ENCODE data around the gene ZNF438.
"Not testable (repeated sequence)": the region's sequence is repeated elsewhere in the genome, so short reads cannot be mapped to it uniquely, and the experiment has no call there.

The ZNF438 gene

DNA sequence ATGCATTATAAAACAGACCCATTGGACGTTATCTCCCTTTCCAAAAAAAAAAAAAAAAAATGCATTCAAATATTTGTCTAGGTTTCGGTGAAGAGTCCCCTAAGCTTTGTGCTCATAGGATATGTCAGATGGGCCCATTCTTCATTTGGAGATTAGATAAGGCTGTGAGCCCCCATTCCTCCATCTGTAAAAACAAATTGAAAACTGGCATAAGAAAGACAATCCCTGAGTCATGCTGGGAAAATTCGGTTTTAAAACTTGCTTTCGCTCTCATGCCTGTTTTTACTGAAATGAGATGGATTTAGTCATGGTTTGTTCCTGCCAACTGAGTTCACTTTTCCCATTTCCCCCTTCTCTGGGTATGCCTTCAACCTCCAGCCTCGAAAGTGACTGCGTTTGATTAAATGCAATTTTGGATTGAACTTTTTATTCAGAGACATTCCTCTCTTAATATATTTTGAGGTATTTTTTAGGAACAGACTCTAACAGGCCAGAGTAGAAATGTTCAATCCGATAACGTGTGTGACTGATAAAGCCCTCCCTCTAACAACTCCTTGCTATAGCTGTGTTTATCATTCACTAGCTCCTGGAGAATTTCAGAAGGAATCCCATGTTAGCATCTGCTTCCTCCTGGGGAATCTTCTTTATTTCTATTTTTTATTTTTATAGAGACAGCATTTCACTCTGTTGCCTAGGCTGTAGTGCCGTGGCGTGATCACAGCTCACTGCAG lies 211.2 kb downstream of the ZNF438 start:
- no peak for DNase-seq

DNA sequence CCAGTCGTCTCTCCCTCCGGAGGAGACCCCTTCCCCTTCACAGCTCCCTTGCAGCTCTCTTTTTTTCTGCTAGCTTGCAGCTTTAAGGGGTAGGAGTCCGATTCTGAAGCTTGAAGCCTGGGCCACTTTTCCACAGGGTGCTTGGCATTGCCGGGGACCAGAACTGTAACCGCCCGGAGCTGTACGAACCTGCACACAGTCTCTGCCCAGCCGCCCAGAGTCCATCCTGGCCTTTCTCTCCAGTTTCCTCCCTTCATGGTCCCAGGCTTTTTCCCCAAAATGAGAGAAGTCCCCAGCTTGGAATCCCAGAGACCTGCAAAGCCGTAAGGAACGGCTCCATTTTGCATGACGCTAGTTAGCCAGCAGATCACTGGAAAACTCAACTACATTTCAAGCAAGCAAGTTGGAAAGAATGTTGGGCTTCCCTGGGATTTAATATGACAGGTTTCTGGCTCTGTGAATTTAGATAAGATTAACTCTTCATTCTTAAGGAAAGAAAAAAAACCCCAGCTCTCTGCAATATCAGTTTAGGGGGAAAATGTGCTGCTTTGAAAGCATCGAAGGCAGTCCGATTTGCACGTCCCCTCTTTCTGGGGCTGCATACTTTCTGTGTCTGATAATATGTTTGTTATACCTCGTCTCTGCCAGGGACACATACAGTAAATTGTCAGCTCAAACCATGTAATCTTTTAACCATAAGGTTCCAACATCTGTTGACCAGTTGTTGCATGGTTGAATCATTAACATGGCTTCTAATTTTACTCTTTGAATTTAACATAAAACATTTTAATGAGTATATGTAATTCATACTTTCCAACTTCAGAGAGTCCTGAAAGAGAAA lies 212.1 kb downstream of the ZNF438 start:
- no peak for DNase-seq

DNA sequence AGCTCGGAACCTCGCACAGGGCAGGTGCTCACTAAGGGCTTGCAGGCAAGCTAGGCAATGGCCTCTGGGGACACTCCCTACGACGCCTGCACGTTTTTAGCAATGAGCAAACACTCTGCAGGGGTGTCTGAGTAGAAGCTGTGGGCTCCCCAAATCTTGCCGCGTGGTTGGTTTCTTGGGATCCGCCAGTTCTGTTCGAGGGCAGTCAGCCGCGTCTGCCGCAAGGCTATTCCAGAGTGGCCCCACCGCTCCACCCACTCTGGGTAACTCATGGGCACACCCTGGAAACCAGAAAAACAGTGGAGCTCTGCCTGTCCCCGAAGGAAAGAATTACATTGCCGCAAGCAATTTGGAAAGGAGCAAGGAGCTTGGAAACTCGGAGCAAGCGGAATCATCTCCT lies 212.8 kb downstream of the ZNF438 start:
- DNase-seq, result no peak

DNA sequence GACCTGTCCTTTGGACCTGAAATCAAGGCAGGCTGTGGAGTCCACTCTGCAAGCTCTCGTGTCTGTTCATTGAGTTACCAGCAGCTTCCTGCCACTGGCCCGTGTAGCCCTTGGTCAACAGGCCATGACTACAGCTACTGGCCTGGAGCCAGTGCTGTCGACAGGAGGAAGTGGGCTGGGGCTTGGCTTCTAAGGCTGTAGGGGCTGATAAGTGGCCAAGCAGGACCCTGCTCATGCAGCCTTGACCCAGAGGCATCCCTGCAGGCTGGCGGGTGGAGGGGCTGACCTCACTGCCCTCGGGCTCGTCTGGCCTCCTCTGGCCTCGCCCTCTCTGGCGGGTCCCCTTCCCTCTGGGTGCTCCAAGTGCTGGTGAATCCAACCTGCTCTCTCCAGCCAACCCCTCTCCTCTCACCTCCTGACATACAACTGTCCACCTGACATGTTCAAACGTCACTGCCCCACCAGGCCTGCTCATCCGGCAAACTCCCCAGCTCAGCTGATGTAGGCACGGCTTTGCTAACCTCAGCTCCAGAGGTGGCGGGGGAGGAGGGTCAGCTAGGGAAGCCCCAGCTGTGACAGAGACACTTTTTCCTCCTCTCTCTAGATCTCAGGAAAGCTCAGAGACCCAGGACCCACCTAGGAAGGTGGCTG lies 213.5 kb downstream of the ZNF438 start:
- DNase-seq, result peak in 1 of 2 donors; percentile 23

DNA sequence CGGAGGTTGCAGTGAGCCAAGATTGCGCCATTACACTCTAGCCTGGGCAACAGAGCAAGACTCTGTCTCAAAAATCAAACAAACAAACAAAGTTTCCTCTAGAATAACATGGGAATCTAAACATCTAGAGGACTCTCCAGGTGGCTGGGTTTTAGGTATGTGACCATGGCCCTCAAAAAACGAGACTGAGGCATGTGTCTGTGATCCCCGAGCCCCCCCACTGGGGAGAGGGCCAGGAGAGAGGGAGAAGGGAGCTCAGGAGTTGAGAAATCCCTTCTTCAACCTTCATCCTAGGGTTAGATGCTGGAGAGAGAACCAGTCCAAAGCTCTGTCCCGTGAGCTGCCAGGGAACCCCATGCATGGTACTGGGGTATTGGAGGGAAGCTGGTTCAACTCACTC lies 214.1 kb downstream of the ZNF438 start:
- DNase-seq, result no peak

DNA sequence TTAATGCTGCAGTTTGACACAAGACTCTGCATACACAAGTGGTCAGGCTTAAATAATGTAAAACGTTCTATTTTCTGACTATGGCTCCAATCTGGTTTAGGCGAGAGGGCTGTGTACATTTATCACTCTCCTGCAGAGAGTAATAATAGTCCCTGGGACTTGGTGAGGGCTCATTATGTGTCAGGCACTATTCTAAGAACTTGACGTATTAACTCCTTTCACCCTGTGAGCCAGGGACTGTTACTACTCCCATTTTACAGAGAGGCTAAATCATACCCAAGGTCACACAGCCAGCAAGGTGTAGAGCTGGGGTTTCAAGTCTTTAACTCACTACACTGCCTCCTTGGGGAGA lies 214.9 kb downstream of the ZNF438 start:
- DNase-seq, result no peak

DNA sequence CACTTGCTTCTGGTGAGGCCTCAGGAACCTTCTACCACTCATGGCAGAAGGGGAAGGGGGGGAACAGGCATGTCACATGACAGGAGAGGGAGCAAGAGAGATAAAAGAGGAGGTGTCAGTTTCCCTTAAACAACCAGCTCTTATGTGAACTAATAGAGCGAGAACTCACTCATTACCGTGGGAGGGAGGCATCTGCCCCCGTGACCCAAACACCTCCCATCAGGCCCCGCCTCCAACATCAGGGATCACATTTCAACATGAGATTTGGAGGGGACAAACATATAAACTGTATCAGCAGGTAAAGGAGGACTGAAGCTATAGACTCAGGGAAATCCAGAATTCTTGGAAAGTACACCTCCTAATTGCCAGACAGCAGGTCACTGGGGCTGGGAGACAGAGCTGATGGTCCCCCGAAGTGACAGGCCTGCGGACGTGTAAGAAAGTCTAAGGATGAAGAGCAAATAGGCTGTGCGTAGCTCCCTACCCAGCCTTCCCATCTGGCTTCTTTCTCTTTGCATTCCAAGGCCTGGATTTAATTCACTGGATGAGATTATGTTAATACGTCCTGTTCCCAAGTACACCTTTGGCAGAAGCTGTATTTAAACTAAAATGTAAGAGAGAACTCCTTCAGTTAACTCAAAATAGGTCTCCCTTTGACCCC lies 215.4 kb downstream of the ZNF438 start:
- DNase-seq, result no peak

DNA sequence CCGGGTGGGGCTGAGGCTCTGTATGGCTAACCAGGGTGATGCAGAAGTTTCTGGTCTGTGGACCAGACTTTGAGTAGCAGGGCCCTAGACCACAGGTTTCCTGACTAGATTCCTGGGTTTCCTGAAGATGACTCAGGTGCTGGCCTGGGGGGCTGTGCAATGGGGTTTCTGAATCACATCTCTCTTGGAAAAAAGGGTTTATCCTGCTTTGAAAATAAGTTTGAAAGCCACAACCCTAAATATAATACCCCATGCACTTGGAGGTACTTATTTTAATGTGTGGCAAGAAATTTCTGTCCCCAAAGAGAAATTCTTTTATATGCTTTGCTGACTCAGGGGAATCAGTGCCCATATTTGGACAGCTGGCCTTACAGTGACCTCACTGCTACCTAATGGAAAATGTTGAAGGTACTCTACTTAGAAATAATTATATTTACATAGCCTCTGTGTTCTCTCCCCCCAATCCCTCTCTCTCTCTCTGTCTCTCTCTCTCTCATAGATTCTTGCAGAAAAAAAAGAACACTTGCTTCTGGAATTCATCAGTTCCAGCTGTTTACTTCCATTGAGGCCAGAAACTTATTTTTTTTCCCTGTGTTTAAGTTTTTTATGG lies 217.7 kb downstream of the ZNF438 start:
- DNase-seq, result no peak

DNA sequence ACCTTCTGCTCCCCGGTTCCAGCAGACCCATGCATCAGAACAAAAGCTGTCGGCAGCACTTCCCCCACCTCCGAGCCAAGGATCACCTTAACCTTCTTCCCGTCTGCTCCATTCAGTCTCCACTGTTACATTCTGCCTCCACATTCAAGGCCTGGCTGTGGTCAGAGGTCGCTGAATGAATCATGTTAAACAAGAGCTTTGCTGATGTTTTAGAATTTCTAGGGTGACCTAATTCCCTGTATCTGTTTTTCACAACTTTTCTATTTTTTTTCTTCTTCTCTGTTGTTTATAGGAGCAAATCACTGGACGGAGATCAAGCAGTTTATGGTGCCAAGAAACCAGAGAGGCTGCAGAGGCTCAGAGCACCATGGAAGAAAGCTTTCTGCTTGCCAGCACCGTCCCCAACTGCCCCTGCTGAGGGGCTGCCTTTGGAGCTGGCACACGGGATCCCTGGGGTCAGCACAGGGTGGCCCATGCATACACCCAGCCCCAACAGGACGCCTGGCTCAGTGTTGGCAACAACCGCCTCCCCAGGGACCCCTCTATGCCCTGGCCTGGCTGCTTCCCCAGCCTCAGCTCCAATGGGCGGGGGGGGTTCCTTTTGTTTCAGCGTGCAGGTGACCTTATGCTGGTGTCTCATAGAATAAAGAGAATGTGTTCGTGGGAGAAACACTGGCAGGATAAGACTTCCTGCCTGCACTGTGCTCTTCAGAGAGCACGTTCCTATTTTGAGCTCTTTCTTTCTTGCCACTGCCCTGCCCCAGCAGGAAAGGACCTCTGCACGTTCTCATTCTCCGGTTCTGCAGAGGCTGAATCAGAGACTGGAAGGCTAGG lies 219.4 kb downstream of the ZNF438 start:
- DNase-seq, result no peak

DNA sequence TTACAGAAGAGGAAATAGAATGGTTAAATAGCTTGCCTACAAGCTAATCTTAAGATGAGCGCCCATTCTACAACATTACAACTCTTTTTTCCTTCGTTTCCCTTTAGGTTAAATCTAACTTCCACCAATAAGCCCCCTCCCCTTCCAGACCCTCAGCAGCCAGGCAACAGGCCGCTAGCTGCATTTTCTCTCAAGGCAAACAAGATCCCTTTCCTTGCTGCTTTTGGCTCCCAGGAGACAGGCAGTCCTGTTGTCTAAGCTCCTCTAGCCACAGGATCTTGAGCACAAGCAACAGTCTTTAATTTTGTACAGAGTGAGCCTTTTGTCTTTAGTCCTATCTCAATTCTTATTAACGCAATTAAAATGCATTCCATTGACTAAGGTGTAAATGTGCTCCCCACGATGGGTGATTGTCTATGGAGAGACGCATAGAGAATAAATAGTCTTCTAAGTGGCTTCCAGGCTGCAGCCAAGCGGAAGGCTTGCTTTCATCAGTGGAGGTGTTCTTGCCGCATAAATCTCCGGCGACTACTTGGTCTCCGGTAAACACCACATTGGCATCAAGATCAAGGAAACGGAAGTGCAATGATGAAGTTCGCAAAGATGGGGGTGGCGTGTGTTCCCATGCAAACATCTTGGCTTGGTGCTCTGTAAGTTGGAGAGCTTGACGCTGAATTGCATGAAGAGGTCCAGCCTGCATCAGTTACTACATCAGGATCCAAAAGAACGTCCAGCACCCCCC lies 220.2 kb downstream of the ZNF438 start:
- no peak for DNase-seq

DNA sequence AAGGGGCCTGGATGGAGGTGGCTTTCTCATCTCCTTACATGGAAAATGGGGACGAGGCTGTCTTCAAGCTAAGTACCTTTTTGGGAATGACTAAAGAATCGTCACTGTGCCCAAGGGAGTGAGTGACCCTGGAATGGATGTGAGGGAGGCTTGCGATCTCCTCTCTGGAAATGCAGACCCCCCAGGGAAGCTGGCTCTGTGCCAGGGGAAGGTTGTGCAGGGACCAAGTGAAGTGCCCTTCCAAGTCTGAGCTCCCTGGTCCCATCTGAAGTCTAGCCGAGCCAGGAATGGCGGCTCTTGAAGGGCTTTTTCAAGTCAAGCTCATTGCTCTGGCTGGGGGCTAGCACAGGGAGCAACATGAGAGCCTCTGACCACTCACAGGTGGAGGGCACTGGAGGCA lies 221.2 kb downstream of the ZNF438 start:
- DNase-seq, result no peak

DNA sequence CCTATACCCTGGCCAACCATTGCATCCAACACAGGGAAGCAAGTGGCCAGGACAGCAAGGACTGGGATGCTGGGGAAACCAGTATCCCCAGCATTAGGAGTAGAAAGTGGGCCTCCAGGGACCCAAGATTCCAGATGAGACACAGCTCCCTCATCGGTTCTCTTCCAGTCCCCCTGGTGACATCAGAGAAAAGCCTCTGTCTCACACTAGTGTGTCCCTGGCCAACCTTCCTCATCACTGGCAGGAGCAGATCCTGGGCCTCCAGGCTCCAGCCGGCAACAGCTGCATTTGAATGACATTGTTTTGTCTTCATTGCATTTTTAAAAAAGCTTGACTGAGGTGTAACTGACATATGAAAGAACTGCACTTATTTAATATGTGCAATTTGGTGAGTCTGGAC lies 224.8 kb downstream of the ZNF438 start:
- DNase-seq, result no peak

DNA sequence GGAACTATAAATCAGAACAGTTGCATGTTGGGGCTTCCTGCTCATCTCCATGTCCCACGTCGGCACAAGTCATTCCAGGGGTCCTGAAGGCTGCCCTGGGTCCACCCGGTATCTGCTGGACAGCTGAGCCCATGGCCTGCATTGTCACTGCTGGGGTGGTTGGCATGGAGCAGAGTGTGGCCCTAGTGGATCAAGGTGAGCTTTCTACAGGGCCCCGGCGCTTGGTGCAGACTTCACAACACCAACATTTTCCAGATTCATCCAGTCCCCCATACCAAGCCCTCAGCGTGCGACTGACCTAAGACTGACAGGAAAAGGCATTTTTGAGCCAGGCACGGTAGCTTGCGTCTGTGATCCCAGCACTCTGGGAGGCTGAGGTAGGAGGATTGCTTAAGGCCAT lies 226.6 kb downstream of the ZNF438 start:
- DNase-seq, result no peak

DNA sequence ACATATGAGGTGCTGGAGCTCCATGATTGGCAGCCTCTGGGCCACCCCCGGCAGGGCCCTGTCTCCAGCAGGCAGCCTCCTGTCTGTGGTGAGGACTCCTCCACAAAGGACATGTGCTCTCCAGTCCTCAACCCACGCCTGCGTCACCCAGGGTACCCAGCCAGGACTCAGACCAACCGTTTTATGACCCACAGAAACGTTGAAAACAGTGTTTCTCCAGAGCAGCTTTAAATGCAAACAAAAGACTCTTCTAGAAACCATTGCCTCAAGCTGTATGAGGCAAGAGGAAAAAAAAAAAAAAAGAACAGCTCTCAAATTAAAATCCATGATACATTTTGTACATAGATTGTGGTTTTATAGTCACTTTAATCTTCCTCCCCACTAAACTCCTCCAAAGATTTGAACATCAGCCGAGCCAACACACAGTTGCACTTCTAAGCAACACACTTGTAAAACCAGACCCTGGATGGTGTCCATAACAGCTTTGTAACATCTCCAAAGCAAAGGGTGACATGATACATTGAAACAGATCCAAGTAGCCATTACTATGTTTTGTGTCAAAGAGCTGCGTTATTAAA lies 227.1 kb downstream of the ZNF438 start:
- DNase-seq, result no peak

DNA sequence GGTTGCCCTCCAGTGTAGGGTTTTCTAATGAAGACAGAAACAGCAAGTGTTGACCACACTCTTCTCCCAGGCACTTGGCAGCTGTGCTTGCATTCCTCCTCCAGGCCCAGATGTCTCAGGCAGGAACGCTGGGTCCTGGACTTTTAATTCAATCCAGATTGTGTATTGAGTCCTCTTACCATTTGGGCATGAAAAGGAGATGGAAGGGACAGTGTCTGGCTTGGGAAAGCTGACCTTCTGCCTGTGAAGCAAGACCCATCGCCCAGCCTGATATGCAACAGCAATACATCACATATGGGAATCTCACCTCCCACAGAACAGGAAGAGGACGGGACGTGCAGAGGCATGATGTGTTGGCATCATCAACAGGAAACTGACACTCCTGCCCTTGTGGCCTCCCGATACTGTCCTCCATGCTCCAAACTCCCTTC lies 227.8 kb downstream of the ZNF438 start:
- DNase-seq, result no peak

DNA sequence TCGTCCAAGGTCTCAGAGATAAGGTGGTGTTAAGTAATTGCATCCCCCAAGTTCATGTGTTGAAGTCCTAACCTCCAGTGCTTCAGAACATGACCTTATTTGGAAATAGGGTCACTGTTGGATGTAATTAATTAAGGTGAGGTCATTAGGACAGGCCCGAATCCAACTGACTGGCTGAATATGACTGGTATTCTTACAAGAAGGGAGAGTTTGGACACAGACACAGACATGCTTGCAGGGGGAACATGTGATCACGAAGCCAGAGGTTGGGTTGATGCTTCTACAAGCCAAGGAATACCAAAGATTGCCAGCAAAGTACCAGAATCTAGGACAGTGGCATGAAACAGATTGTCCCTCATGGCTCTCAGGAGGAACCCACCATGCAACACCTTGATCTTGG lies 228.6 kb downstream of the ZNF438 start:
- no peak for DNase-seq

DNA sequence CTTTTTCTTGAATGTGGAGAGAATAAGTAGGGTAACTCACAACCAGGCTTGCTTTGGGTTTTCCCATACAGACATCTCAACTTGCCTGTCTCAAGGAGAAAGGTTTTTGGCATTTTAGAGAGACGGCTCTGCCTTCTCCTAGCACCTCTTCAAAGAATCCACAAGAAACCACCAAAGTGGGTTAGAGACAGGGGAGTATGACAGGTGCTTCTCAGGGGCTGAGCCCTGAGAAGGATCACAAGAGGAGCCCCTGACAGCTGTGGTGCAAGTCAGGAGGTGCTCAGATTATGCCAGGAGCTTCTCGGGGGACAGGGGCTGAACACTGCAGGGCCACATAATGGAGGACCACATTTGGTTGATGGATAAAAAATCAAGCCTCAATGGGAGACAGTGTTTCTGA lies 231.3 kb downstream of the ZNF438 start:
- DNase-seq, result no peak

DNA sequence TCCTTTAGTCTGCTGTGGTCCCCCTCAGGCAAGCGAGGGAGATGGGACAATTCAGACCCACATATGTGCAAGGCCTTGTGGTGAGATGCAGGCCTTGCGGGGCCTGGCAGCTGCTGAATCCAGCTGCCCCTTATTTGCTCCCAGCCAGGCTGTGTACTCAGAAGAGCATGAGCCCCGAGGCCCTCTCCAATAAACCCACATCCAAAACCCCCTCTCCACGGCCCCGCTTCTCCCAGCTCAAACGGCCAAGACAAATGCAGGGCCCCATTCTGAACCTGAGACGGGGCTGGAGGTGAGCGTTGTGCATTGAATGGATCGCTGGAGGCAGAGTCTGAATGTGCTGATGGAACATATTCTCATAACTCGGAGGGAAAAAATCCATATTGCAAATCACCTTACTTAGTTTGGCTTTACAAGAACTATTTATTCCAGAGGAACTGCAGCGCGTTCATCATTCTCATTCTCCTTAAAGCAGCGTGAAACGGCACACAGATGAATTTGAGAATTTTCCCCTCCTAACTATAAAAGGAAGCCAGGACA lies 232.9 kb downstream of the ZNF438 start:
- DNase-seq, result no peak

DNA sequence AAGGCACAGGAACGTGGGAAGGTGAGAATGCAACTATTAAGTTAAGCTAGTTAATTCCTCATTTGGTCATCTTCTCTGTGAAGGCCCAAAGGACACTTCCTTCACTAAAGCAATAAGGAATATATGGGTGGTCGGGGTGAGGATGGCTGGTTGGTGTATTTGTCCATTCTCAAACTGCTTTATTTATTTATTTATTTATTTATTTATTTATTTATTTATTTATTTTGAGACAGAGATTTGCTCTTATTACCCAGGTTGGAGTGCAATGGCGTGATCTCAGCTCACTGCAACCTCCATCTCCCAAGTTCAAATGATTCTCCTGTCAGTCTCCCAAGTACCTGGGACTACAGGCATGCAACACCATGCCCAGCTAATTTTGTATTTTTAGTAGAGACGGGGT lies 236.6 kb downstream of the ZNF438 start:
- not testable (repeated sequence) for DNase-seq
